NOMO-1 (cell line): ENCODE results near the gene KRTAP5-9.
"Not testable (repeated sequence)": the region's sequence is repeated elsewhere in the genome, so short reads cannot be mapped to it uniquely, and the experiment has no call there.

Experiments
- DNase-seq, 2 experiments: peaks; one replicate each; lab custom pipeline; 2025; ENCODE audit not compliant: unreplicated experiment in 2 of 2; lab: John Stamatoyannopoulos, UW

KRTAP5-9 gene

GRCh38 chr11:71548120-71548519, at the start of gene KRTAP5-9:
KRTAP5-9 (plus strand) TSS chr11:71548420; CDS start chr11:71548658, 238 bp downstream.
- DNase-seq, result no peak

DNA sequence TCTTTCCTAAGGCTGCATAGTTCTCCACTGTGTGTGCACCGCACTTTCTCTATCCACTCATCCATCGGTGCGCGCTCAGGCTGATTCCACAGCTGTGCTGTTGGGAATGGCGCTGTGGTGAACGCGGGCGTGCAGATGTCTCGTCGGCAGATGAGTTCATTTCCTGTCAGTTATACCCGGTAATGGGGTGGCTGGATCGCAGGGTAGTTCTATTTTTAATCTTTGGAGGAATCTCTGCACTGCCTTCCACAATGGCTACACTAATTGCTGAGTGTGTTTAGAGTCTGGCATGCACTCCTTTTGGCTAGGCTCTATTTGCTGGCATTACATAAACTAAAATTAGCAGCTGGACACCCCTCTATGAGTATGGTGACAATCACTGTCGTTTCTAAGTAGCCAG, 49.1 kb upstream of the KRTAP5-9 start:
- DNase-seq, result no peak

GRCh38 chr11:71499546-71499945, 48.7 kb upstream of the KRTAP5-9 start:
- DNase-seq, result no peak

GRCh38 chr11:71500601-71501021, 47.6 kb upstream of the KRTAP5-9 start:
- DNase-seq, result no peak

- DNase-seq, result no peak
These were observed 46.9 kb upstream of the KRTAP5-9 start for GRCh38 chr11:71501071-71501985.

DNA sequence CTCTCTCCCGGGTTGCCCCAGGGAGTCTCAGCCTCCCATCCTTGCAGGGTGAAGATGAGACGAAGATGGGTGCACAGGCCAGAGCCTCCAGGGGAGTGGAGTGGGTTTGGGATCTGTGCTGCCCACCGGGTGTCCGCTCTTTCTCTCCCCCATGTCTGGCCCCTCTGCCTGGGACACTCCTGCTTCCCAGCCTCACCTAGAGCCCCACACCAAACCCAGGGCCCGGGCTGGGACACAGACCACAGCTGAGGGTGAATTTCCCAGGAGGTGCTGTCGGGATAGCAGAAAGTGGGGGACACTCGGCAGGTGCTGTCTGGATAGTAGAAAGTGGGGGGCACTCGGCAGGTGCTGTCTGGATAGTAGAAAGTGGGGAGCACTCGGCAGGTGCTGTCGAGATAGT, 46.2 kb upstream of the KRTAP5-9 start:
- no peak for DNase-seq

- no peak for DNase-seq
These were observed 45.3 kb upstream of the KRTAP5-9 start for GRCh38 chr11:71502871-71503435.

GRCh38 chr11:71504531-71504930, 43.7 kb upstream of the KRTAP5-9 start:
- no peak for DNase-seq

DNA sequence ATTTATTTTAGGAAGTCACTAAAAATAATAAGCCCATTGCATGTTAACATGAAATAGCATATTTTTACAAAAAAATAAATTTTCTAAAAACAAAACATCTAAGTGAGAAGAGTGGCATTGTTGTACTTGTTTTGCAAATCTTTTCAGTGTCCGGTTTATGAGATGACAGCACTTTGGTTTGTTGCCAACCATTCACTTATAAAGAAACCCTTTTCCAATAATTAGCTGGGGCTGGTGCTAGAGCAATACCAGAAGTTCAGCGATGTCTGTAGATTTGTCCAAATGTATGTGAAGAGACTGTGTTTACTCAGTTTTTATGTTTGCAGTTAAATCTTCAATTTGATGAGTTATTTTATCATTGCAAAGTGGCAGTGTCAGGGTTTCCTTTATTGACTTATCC, 43.2 kb upstream of the KRTAP5-9 start:
- no peak for DNase-seq

GRCh38 chr11:71505781-71506180, 42.4 kb upstream of the KRTAP5-9 start:
- DNase-seq, result no peak

- DNase-seq, result no peak
These were observed 41.1 kb upstream of the KRTAP5-9 start for GRCh38 chr11:71507102-71507501.

GRCh38 chr11:71518506-71519471, 29.4 kb upstream of the KRTAP5-9 start:
- no peak for DNase-seq

DNA sequence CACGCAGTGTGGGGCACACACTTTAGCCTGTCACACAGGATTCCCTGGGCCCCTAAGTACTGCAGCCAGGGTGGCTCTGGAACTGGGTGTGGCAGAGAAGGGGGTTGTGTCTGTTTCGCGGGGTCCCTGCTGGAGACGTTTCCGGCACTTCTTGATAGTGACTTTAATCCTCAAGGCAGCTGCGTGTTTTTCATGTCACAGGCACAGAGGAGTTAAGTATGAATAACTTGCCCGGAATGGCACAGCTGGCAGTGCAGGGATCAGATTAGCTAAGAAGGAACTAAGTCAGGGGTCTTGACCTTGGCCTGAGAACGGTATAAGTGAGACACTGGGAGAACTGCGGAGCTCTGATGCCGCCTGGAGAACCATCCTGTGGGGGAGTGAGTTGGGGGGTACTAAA, 28.7 kb upstream of the KRTAP5-9 start:
- DNase-seq, result no peak

GRCh38 chr11:71525188-71525937, 22.9 kb upstream of the KRTAP5-9 start:
- DNase-seq, result no peak

- no peak for DNase-seq
These were observed 22.2 kb upstream of the KRTAP5-9 start for GRCh38 chr11:71525938-71526495.

GRCh38 chr11:71526796-71527575, 21.2 kb upstream of the KRTAP5-9 start, which contains the start of gene KRTAP5-7:
KRTAP5-7 (plus strand) TSS chr11:71527267; CDS start chr11:71527301, 34 bp downstream.
- DNase-seq, result not testable (repeated sequence)

GRCh38 chr11:71527576-71528210, 20.5 kb upstream of the KRTAP5-9 start:
- no peak for DNase-seq

DNA sequence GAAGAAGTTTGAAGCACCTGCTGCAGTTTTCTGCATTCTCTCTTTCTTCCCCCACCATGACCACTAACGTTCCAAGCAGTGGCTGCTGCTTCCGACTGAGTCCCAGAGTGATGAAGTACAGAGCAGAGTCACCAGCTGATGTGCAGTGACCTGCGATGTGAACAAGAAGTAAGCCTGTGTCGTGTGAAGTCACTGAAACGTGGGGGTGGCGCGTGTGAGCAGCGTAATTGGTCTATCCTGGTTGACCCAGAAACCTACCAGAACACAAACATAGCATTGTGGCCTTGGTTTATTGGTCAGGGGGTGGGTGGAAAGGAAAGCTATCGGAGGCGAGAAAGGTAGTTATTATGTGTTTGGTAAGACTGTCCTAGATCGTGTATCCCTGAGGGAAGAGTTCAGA, 17.6 kb upstream of the KRTAP5-9 start:
- no peak for DNase-seq
